NCI-H2196 treated with DMSO at 0.1 percent for 48 hours (cell line): ENCODE measurements around the gene GALNT9.
"Not testable (repeated sequence)": the region's sequence is repeated elsewhere in the genome, so short reads cannot be mapped to it uniquely, and the experiment has no call there.

Source experiments
- DNase-seq: peaks from one replicate; lab custom pipeline; 2025; ENCODE audit not compliant: unreplicated experiment; lab: John Stamatoyannopoulos, UW

The GALNT9 gene

DNA sequence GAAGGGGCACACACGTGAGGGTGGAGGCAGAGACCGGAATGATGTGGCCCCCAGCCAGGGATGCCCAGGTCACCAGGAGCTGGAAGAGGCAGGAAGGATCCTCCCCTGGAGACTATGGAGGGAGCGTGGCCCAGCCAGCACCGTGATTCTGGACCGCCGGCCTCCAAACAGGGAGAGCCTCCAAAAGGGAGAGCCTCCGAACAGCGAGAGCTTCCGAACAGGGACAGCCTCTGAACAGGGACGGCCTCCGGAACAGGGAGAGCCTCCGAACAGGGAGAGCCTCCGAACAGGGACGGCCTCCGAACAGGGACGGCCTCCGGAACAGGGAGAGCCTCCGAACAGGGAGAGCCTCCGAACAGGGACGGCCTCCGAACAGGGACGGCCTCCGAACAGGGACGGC, 33.8 kb downstream of the GALNT9 start:
- not testable (repeated sequence) for DNase-seq

DNA sequence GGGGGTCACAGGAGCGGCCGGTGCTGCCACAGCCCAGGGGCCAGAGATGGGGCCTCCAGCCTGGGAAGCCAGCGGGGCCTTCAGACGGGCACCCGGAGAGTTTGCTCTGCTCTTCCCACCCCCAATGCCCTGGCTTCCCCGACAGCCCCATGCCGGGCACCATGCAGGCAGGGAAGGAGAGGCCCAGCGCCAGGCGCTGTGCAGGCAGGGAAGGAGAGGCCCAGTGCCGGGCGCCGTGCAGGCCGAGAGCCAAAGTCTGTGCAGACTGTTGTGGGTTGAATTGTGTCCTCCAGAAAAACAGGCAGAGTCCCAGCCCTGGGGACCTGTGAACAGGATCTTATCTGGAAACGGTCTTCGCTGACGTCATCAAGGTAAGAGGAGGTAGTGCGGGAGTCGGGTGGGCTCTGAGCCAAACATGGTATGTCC, 34.3 kb downstream of the GALNT9 start:
- DNase-seq = no peak

DNA sequence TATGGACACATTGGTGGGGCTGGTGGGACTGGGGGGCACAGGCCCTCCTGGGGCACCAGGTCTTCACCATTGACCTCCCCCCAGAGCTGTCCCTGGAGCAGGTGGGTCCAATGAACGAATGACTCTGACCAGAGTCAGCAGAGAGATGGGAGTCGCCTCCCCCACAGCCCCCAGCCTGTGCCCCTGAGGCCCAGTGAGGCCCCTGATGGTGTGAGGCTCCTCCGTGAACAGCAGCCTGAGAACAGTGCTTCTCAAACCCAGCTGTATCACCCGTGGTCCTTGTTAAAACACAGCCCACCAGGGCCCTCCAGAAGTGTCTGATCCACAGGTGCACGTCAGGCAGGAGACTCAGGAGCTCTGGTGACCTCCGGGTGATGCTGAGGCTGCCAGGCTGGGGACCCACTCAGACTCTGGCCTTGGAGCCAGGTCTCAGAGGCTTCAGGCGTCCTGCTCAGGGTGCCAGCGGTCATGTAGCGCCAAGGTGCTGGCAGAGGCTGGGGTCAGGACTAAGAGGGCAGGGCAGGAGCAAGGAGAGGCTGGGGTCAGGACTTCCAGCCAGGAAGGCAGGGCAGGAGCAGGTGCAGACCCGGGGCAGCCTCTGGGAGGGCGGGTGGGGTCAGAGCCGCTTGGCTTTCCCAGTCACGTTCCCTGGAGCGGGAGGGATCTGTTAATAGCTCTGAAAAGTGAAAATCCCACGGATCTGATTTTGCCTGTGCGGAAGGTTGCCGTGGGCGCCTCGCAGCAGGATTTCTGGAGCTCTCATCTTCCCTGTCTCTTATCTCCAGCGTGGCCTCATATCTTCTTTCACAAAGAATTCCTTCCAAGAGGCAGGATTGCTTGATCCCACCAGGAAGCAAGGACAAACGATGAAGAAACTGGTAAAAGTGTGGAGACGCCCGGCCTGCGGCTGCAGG, 35.0 kb downstream of the GALNT9 start:
- no peak for DNase-seq

DNA sequence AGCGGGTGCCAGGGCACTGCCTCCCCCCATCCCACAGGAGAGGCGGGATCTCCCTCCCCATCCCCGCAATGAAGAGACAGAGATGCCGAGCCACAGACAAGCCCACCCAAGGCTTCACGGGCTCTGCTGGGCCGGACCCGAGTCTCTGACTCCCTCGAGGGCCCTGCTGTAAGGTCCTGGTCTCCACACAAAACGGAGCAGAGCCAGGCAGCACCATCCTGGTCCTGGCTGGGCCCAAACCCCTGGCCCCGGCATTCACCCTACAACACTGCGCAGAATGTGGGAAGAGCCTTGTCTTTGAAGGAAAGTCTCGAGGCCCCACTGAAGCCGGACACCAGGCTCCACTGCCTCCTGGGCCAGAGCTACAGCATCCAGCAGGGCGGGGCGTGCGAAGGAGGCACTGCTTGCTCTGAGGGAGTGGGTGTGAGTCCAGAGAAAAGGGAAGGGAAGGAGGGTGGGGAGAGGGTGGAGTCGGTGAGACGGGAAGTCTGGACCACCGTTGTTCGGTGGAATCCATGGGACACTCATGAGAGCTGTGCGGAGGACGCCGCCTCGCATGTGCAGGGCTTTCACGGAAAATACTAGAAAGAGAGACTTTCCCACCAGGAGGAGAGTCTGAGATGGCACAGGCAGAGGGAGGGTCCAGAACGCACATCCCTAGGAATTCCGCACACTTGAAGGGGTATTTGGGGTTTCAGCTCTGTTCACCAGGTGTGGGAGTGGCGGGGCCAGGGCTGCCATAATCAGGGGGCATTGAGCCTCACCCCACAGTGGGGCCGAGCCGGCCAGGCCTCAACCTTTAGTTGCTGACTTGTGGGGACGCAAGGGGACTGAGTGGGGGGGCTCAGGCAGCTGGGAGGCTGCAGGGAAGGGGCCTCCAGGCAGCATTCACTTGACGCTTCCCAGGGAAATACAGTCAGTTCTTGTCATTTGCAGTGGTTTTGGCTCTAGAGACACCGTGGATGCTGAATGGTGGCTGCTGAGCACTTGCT, 36.8 kb downstream of the GALNT9 start:
- no peak for DNase-seq

DNA sequence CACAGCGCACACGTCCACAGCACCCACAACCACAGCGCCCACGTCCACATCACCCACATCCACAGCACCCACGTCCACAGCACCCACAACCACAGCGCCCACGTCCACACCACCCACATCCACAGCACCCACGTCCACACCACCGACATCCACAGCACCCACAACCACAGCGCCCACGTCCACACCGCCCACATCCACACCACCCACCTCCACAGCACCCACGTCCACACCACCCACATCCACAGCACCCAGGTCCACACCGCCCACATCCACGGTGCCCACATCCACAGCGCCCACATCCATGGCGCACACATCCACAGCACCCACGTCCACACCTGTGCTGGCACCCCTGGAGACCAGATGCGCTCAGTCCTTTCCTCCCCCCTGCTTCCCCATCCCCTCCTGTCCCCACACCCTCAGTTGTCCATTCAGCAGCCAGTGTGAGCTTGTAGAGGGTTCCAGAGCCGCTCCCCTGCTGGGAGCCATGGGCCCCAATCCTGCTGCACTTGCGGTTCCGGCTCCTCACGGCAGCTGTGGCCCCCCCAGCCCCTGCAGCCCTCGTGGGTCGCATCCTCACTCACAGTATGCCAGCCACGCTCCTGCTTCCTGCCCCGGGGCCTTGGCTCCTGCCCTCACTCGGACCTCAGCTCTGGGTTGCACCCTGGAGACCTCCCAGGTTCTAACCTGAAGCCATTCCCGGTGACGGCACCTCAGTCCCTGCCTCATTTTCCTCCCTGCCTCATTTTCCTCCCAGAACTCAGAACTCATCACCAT, 37.8 kb downstream of the GALNT9 start:
- no peak for DNase-seq

DNA sequence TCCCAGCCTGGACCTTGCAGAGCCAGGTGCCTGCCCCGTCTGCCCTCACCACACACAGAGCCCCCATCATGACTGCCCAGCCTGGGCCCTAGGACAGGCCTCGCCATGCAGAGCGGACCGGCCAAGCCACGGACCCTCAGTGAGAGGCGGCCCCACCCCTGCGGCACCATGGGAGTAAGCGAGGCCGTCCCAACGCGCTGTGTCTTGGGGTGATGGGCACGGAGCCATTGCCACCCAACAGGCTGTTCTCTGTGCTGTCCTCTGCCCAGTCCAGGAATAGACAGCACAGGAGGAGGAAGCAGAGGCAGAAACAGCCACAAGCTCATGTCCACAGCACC, 39.2 kb downstream of the GALNT9 start:
- no peak for DNase-seq

DNA sequence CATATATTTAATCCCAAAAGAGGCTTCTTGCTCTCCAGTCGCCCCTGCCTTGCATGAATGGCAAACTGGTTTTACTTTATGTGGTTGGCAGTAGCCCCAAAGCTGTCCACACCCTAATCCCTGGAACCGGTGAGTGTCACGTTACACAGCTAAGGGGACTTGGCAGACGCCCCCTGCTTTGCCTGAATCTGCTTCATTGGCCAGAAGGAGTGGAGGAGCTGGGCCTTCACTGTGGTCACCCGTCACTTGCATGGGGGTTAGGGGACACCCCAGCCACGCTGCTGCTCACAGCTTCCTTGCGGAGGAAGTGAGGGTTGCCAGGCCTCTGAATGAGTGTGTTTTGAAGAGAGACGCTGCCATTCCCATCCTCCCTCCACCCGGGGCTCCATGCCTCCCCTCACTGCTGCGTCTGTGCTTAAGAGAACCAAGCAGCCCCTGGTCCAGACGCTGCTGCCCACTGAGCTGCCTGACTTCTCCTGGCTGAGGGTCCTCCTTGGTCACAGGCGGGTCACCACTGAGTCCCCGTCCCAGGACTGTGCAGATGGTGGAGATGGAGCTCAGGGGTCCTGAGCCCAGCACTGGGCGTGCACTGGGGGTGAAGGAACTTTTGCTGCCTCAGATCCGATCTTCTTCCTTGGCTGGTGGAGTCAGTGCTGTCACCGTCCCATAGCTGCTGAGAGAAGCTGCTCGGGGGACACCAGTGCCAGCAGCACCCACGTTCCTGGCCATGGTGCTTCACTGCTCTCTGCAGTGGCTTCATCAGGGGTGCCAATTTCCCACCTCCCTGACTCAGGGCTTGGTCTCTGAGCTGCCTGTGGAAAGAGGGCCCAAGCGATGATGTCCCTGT, 39.8 kb downstream of the GALNT9 start:
- no peak for DNase-seq

DNA sequence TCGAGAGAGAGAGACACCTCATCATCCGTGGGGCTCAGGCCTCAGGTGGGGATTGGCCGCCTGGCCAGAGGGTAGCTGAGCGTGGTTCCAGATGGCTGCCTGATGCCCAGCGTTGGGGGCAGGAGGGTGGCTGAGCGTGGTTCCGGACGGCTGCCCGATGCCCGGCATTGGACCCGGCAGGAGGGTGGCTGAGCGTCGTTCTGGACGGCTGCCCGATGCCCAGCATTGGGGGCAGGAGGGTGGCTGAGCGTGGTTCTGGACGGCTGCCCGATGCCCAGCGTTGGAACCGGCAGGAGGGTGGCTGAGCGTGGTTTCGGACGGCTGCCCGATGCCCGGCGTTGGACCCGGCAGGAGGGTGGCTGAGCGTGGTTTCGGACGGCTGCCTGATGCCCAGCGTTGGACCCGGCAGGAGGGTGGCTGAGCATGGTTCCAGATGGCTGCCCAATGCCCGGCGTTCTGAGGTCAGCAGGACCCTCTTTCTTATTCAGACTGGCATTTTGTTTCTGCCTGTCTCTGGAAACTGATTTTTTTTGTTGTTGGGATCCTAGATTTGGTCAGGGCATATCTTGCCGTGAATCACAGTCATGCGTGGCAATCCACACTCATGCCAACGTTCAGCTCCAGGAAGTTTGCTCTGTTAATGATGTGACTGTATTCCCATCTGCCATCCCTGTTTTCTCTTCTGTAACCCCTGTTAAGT, 40.7 kb downstream of the GALNT9 start:
- DNase-seq = no peak

DNA sequence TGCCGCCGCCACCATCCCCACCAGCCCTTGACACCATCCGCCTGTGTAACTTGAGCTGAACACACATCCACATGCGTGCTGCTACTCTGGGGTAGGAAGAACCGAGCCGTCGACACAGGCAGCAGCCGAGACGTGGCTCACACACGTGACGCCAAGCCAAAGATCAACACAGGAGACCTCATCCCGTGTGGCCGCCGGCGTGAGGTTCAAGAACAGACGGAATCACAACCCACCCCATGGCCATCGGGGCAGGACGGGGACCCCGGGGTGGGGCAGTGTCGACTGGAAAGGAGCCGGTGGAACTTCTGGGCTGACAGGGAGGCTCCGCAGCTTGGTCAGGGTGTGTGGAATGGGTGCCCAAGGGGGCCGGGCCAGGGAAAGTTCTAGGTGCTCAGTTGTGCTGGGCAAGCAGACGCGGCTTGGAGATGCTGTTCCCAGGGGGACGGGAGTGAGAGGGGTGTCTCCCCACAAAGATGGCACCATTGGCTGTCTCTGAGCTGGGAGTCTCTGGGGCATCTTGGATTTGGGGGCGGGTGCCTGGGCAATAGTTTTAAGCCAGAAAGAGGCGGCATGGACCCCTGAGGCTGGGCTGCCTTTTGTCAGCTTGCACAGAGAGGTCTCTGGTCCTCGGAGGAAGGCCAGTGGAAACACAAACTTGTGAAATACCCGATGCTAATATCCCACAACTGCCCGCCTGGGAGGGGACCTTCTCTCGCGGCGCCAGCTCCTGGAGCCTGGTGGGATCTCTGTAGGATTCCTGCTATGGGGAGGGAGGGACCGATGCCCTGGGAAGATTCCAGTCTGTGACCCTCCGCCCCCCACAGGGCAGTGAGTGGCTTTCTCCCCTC, 41.8 kb downstream of the GALNT9 start:
- no peak for DNase-seq

DNA sequence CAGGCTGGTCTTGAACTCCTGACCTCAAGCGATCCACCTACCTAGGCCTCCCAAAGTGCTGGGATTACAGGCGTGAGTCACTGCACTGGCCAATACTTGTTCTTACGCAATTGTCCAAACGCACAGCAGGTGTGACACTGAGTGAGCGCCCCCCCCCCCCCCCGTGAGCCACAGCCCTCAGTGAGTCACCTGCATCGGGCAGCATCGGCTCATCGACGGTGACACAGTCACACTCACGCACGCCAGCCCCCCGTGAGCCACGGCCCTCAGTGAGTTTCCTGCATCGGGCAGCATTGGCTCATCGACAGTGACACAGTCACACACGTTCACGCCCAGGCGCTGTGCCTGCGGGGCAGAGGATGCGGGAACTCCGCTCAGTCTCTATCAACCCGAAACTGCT, 42.5 kb downstream of the GALNT9 start:
- DNase-seq = no peak

DNA sequence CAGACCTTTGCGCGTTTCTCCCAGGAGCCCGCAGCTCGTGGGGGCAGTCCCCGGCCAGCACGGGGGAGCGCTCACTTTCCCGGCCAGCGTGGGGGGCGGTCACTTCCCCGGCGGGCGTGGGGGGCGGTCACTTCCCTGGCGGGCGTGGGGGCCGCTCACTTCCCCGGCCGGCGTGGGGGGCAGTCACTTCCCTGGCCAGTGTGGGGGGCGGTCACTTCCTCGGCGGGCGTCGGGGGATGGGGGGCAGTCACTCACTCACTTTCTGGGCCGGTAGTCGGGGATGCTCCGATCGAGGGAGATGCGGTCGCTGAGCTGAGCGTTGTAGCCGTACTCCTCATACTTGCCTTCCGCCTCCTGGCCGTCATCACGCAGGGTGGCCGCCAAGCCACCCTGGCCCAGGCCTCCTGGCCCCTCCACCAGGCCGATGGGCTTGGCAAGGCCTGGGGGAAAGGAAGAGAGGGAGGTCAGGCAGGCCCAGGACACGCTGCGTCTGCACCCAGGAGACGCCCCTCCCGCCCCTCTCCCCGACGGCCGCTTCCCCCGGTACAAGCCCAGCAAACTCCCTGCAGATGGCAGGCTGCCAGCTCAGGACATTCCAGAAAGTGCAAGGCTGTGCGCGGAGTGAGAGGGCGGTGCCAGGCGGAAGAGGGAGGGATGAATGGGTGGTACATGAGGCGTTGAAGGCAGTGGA, 43.3 kb downstream of the GALNT9 start:
- DNase-seq = no peak

DNA sequence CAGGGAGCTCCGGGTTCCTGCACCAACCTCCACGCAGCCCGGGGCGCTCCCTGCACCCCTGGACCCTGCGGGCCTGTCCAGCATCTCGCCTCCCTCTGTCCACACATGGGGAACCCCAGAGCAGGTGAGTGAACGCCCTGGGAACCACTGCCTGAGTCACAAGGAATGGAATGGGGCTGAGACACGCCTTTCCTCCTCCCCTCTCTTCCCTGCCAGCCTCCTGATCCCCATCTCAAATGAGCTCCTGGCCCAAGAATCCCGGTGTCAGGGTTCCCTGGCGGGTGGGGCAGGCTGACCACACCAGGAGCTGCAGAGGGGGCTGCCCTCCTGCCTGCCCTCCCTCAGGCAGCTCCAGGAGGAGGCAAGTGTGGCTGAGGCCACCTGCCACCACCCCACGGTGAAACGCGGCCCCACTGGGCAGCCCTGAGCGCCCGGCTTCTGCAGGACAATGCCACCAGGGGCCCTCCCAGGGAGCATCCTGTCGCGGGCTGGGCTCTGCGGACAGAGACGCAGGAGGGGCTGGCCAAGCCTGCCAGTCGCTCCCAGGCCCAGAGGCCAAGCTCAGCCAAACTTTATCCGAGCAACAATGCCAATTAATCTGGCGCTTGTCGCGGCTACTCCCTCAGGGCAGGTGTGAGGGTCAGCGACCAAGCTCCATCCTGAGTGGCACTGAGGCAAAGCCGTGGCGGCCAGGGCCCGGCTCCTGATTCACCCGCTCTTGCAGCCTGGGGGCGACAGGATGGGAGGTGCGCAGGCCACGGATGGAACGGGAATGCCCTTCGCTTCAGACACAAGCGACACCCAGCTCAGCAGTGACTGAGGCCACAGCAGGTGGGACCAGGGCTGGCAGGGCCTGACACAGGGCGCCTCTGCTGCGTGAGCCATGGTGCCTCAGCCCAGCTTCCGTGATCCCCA, 44.3 kb downstream of the GALNT9 start:
- DNase-seq = no peak

DNA sequence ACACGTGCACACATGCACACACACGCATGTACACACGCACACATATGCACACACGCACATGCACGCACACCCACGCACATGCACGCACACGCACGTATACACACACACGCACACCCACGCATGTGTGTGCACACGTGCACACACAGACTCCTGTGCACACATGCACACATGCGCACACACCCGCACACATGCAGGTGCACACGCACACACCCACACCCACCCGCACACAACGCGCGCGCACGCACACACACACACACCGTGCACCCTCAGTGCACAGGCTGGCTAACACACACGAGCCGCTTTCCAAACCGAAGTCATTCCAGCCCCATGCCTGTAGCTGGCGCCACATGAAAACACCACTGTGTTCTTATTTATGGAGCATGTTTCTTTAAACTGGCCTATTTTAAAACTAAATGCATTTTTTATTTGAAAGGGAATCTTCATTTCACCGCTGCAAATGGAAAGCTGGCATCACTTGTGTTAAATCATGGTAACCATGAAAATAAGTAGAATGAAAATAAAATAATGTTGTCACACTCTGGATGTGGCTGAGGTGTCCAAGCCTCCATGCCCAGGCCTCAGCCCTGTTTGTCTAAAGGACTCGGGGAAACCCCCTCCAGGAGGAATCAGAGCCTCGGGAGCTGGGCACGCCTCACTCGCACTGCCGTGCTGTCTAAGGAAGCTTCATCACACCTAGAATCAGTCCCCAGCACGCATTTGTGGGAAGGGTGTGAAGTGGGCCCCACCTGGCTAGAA, 45.1 kb downstream of the GALNT9 start:
- no peak for DNase-seq

DNA sequence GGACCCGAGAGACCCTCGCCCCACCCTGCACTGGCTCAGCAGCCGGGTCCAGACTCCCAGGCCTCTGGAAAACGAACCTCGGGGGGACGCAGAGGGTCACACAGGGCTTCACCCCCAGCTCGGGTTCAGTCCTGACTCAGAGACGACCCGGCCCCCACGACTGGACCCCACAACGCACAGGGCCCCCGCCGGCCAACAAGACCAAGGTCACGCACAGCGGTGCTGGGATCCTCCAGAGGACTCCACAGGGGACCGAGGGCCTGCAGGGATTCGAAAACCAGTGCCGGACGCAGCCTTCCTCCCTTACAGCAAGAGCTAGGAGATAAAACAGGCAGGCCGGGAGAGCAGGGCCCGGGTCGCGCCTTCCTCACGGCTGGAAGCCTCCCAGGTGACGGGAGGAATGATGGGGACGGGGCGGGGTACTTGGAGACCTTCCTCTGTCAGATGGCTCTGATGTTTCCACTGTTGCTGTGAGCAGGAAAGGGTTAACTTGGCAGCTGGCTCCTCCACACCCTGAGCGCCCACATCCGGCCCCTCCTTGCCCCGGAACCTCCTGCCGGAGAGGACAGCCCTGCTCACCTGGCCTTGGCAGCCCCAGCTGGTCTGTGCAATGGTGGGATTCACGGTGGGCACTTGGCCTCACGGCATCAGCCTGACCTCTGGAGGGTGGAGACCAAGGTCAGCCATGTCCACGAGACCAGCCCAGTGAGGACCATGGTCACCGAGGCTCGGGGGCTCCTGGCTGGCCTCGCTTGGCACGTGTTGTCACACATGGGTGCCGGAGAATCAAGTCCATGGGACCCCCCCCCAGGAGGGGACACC, 46.2 kb downstream of the GALNT9 start:
- DNase-seq = no peak
